IMR-90 (cell line): ENCODE data around the gene RASGRP2. TPM values are rescaled to one million over a fixed set of nuclear protein-coding genes. Genes with fewer than 3 reads are reported as not detected.

Source experiments
- ATAC-seq: fragments of 200-7000 bp; cut with Tn5 transposase; 2 replicates; pipeline ENCODE4 v1.9.1; 2020; ENCODE audit warnings: low read depth, mild to moderate bottlenecking, moderate library complexity
- BruUV-seq: library from RNA; stranded (reverse); fragments of 400-500 nt; replicated peaks from 2 replicates; lab custom pipeline; 2021; lab: Mats Ljungman, UMichigan
- CTCF ChIA-PET: fragments of 300-600 bp; formaldehyde crosslinking; extraction: SDS; loops from one replicate; lab custom pipeline; 2021; ENCODE audit warnings: antibody characterized with exemption; lab: Yijun Ruan, JAX
- POLR2A ChIA-PET: fragments of 300-600 bp; sonication (Branson Sonifier 250); formaldehyde crosslinking; loops from one replicate; lab custom pipeline; 2022; ENCODE audit warnings: antibody characterized with exemption; ENCODE audit not compliant: unreplicated experiment; lab: Charles Lee
- DNase-seq: peaks from one replicate; pipeline ENCODE4 v3.0.0; 2013
- H2AFZ ChIP-seq: replicated peaks from 2 replicates; pipeline ENCODE3; 2013; ENCODE audit warnings: low read length, mild to moderate bottlenecking; ENCODE audit not compliant: poor library complexity
- H2AK5ac ChIP-seq: 2 replicates; pipeline ENCODE4 v1.6.1; 2013; ENCODE audit warnings: low read depth, low read length, inconsistent platforms
- H2AK9ac ChIP-seq: replicated peaks from 2 replicates; pipeline ENCODE3; 2013; ENCODE audit warnings: mild to moderate bottlenecking, low read depth, low read length, moderate library complexity; ENCODE audit not compliant: poor library complexity
- H2BK120ac ChIP-seq: 2 replicates; pipeline ENCODE4 v1.6.1; 2013; ENCODE audit warnings: low read depth, low read length, inconsistent platforms
- H2BK15ac ChIP-seq: 3 replicates; pipeline ENCODE4 v1.6.1; 2013; ENCODE audit warnings: low read depth, low read length, inconsistent platforms
- H2BK20ac ChIP-seq: 2 replicates; pipeline ENCODE4 v1.6.1; 2013; ENCODE audit warnings: low read depth, mild to moderate bottlenecking, inconsistent platforms, low read length, moderate library complexity
- H2BK5ac ChIP-seq: 2 replicates; pipeline ENCODE4 v1.6.1; 2013; ENCODE audit warnings: mild to moderate bottlenecking, low read depth, low read length, inconsistent platforms; ENCODE audit not compliant: poor library complexity, severe bottlenecking
- H3K14ac ChIP-seq: replicated peaks from 2 replicates; pipeline ENCODE4 v1.6.1; 2013; ENCODE audit warnings: low read depth, low read length, inconsistent platforms
- H3K18ac ChIP-seq: 2 replicates; pipeline ENCODE4 v1.6.1; 2013; ENCODE audit warnings: low read depth, low read length, control low read depth
- H3K23ac ChIP-seq: 2 replicates; pipeline ENCODE4 v1.6.1; 2013; ENCODE audit warnings: low read depth, low read length, inconsistent platforms
- H3K27ac ChIP-seq: 2 replicates; pipeline ENCODE4 v1.5.1; 2013; ENCODE audit warnings: mild to moderate bottlenecking, control low read depth, low read length; ENCODE audit not compliant: insufficient read depth
- H3K27me3 ChIP-seq: 2 replicates; pipeline ENCODE4 v1.6.1; 2013; ENCODE audit warnings: low read length; ENCODE audit not compliant: control insufficient read depth, insufficient read depth
- H3K36me3 ChIP-seq: 2 replicates; pipeline ENCODE4 v1.6.1; 2013; ENCODE audit warnings: low read length, mixed read lengths; ENCODE audit not compliant: control insufficient read depth, insufficient read depth
- H3K4ac ChIP-seq: 2 replicates; pipeline ENCODE4 v1.6.1; 2013; ENCODE audit warnings: low read depth, low read length, inconsistent platforms
- H3K4me1 ChIP-seq: 2 replicates; pipeline ENCODE4 v1.6.1; 2013; ENCODE audit warnings: low read length, mixed read lengths; ENCODE audit not compliant: control insufficient read depth, insufficient read depth
- H3K4me2 ChIP-seq: 2 replicates; pipeline ENCODE4 v1.6.1; 2013; ENCODE audit warnings: low read depth, mild to moderate bottlenecking, control low read depth, low read length, moderate library complexity
- H3K4me3 ChIP-seq: 2 replicates; pipeline ENCODE4 v1.5.1; 2013; ENCODE audit warnings: low read depth, mild to moderate bottlenecking, control low read depth, low read length, moderate library complexity; ENCODE audit not compliant: insufficient read depth
- H3K56ac ChIP-seq: 2 replicates; pipeline ENCODE4 v1.6.1; 2013; ENCODE audit warnings: low read length, inconsistent platforms; ENCODE audit not compliant: insufficient read depth; ENCODE audit errors: extremely low read depth
- H3K79me1 ChIP-seq, 2 experiments: 2 replicates each; pipeline ENCODE4 v1.6.1; 2013; ENCODE audit warnings: low read length in 2 of 2, inconsistent platforms in 1 of 2, low read depth in 1 of 2
- H3K9ac ChIP-seq: 2 replicates; pipeline ENCODE4 v1.6.1; 2013; ENCODE audit warnings: low read depth, low read length, control low read depth
- H3K9me1 ChIP-seq: 2 replicates; pipeline ENCODE4 v1.6.1; 2013; ENCODE audit warnings: low read length, inconsistent platforms; ENCODE audit not compliant: insufficient read depth
- H3K9me3 ChIP-seq: 2 replicates; pipeline ENCODE4 v1.6.1; 2013; ENCODE audit warnings: low read length; ENCODE audit not compliant: control insufficient read depth, insufficient read depth
- H4K20me1 ChIP-seq: 2 replicates; pipeline ENCODE4 v1.6.1; 2013; ENCODE audit warnings: low read length, inconsistent platforms; ENCODE audit not compliant: insufficient read depth
- H4K5ac ChIP-seq: 2 replicates; pipeline ENCODE4 v1.6.1; 2013; ENCODE audit warnings: mild to moderate bottlenecking, low read depth, low read length, control low read depth
- H4K8ac ChIP-seq, 2 experiments: 2 replicates each; pipeline ENCODE4 v1.6.1; 2013; ENCODE audit warnings: low read depth in 2 of 2, low read length in 2 of 2, control low read depth in 1 of 2, inconsistent platforms in 1 of 2
- H4K91ac ChIP-seq: 2 replicates; pipeline ENCODE4 v1.6.1; 2013; ENCODE audit warnings: low read depth, low read length, inconsistent platforms; ENCODE audit not compliant: insufficient read depth
- POLR2A ChIP-seq: IDR thresholded peaks from 2 replicates; pipeline ENCODE4 v1.6.1; 2012; ENCODE audit warnings: mild to moderate bottlenecking, low read depth, low read length
- WGBS, 2 experiments: methylation state at CpG; one replicate each; pipeline versions ENCODE4 v1.1.5 to v1.1.7; 2013; ENCODE audit warnings: missing lambda C conversion rate in 2 of 2; ENCODE audit not compliant: insufficient read length in 1 of 2; ENCODE audit errors: extremely low coverage in 2 of 2; 5-methylcytosine and 5-hydroxymethylcytosine counted together
- dilution Hi-C: fragments of 300-500 bp; cut with HindIII; formaldehyde crosslinking; loops from one replicate; pipeline ENCODE4 v1.14.3; 2018; ENCODE audit warnings: low sequenced_read_pairs; ENCODE audit not compliant: unreplicated experiment
- in situ Hi-C: fragments of 300-500 bp; cut with MboI; formaldehyde crosslinking; loops from 3 replicates; pipeline ENCODE4 v1.14.3; 2019; ENCODE audit warnings: low sequenced_read_pairs, inconsistent platforms, mixed read lengths
- intact Hi-C: fragments of 100-400 bp; cut with micrococcal nuclease; formaldehyde crosslinking; loops from 2 replicates; pipeline ENCODE4 v1.10.0; 2022
- polyA plus RNA-seq, 3 experiments: library from polyadenylated mRNA; depleted of rRNA; stranded (reverse); fragments of >200 nt; gene quantifications; 2 replicates each; pipeline ENCODE4 v1.2.3, GENCODE V29; 2012; ENCODE audit warnings: low replicate concordance in 1 of 3
- total RNA-seq: library from RNA; depleted of rRNA; stranded (reverse); fragments of >200 nt; gene quantifications from 2 replicates; pipeline ENCODE4 v1.2.3, GENCODE V29; 2012

Gene RASGRP2
- total and polyA plus RNA-seq, 2 of the 4 experiments (the other 2 are of a cell fraction): 1.2 TPM; not detected in 1

- no peaks in the 10 kb centered on the region for H3K4me1 ChIP-seq
- no peak overlapping the region for H2AK9ac ChIP-seq
- H3K79me1 ChIP-seq: no peaks in the 10 kb centered on the region
- H3K23ac ChIP-seq: no peak overlapping the region
- TF ChIP-seq POLR2A: no peak
- in situ Hi-C loops (no loop called here), dilution Hi-C loops (no loop called here), intact Hi-C loops (no loop called here)
- no peak overlapping the region for H2AFZ ChIP-seq
- no peaks in the 10 kb centered on the region for H3K9me1 ChIP-seq
- no peak overlapping the region for H3K4me2 ChIP-seq
- H4K20me1 ChIP-seq: no peaks in the 10 kb centered on the region
- H4K91ac ChIP-seq: no peak overlapping the region
- no peak overlapping the region for H4K8ac ChIP-seq
- ChIA-PET POLR2A (no interaction called here), CTCF (interaction anchor here (0.7 kb wide), 1 partner anchor 67 kb away, joined by 7 read pairs; no protein-coding TSS in a partner anchor)
- H3K14ac ChIP-seq: no peak overlapping the region
- ATAC-seq (no peak), DNase-seq (no peak)
- no peak overlapping the region for H3K4me3 ChIP-seq
- no peak overlapping the region for H2BK15ac ChIP-seq
- H2BK120ac ChIP-seq: no peak overlapping the region
- H3K27ac ChIP-seq: no peak overlapping the region
- H3K56ac ChIP-seq: no peak overlapping the region
- no CpG with 5 or more reads among the region's 7 CpGs for WGBS, 2 experiments
- no peak overlapping the region for H3K18ac ChIP-seq
- no peak overlapping the region for H2BK5ac ChIP-seq
- H4K5ac ChIP-seq: no peak overlapping the region
- H3K36me3 ChIP-seq: no peaks in the 10 kb centered on the region
- H3K27me3 ChIP-seq: peaks cover 50% of the 10 kb centered on the region
- no peak overlapping the region for H2BK20ac ChIP-seq
- H3K9ac ChIP-seq: no peak overlapping the region
- H3K4ac ChIP-seq: no peak overlapping the region
- BruUV-seq: no TSS peak
- H2AK5ac ChIP-seq: no peak overlapping the region
- no peaks in the 10 kb centered on the region for H3K9me3 ChIP-seq
These were observed 16.9 kb downstream of the RASGRP2 start for GRCh38 chr11:64726867-64727530.
